GM12878 (cell line): Measurements from ENCODE around the gene GPBP1L1. TPM values are rescaled to one million over a fixed set of nuclear protein-coding genes. Genes with fewer than 3 reads are reported as not detected.
A peak's percentile ranks its signal among the peaks of the same experiment; 100 is the strongest.

Source experiments
- ATAC-seq: fragments of 200-7000 bp; cut with Tn5 transposase; 3 replicates; pipeline ENCODE4 v1.9.1; 2020; ENCODE audit warnings: mild to moderate bottlenecking, moderate library complexity
- BruUV-seq: library from RNA; stranded (reverse); fragments of 400-500 nt; replicated peaks from 2 replicates; lab custom pipeline; 2021; lab: Mats Ljungman, UMichigan
- CTCF ChIA-PET: fragments of 300-600 bp; sonication (Branson Sonifier 250); formaldehyde crosslinking; extraction: SDS; loops from one replicate; lab custom pipeline; 2021; ENCODE audit warnings: inconsistent platforms; lab: Yijun Ruan, JAX
- POLR2A ChIA-PET: fragments of 350-600 bp; formaldehyde crosslinking; extraction: SDS; loops from one replicate; lab custom pipeline; 2021; ENCODE audit warnings: inconsistent platforms; lab: Charles Lee
- RAD21 ChIA-PET: fragments of 300-600 bp; sonication (Branson Sonifier 250); formaldehyde crosslinking; loops from one replicate; lab custom pipeline; 2023; ENCODE audit warnings: antibody characterized with exemption; ENCODE audit not compliant: unreplicated experiment; lab: Charles Lee
- SMC1A ChIA-PET: fragments of 300-600 bp; sonication (Branson Sonifier 250); formaldehyde crosslinking; loops from one replicate; lab custom pipeline; 2023; ENCODE audit not compliant: unreplicated experiment, uncharacterized antibody; lab: Charles Lee
- DNase-seq: peaks from one replicate; pipeline ENCODE4 v3.0.0-alpha.2; 2011; ENCODE audit warnings: low read depth, low spot score
- FAIRE-seq: peaks from 3 replicates; lab custom pipeline; 2011; peaks lifted over from hg19 to GRCh38; lab: Jason Lieb, UNC
- H2AFZ ChIP-seq: 2 replicates; pipeline ENCODE4 v1.6.0; 2011; ENCODE audit warnings: low read depth, low read length, control low read depth; ENCODE audit not compliant: control insufficient read depth
- H3K27ac ChIP-seq: 2 replicates; pipeline ENCODE4 v1.5.1; 2011; ENCODE audit warnings: control low read depth; ENCODE audit not compliant: control insufficient read depth, insufficient read depth
- H3K27me3 ChIP-seq, 2 experiments: replicated peaks in 1 of 2; 2 replicates each; pipeline versions ENCODE4 v1.6.0 to v1.6.1; 2011; ENCODE audit warnings: low read length in 1 of 2; ENCODE audit not compliant: control insufficient read depth in 2 of 2, insufficient read depth in 2 of 2
- H3K36me3 ChIP-seq, 2 experiments: 2 replicates each; pipeline ENCODE4 v1.5.1; 2011; ENCODE audit warnings: low read length in 1 of 2; ENCODE audit not compliant: control insufficient read depth in 2 of 2, insufficient read depth in 2 of 2
- H3K4me1 ChIP-seq: 2 replicates; pipeline ENCODE4 v1.6.1; 2011; ENCODE audit warnings: mild to moderate bottlenecking, low read length, moderate library complexity, mixed read lengths; ENCODE audit not compliant: control insufficient read depth, insufficient read depth
- H3K4me2 ChIP-seq: 2 replicates; pipeline ENCODE4 v1.6.0; 2011; ENCODE audit warnings: control low read depth; ENCODE audit not compliant: control insufficient read depth, insufficient read depth
- H3K4me3 ChIP-seq: fragments of 200-600 bp; sonication (generic); 2 replicates; pipeline ENCODE4 v1.5.1; 2016
- H3K79me2 ChIP-seq: 2 replicates; pipeline ENCODE4 v1.6.0; 2011; ENCODE audit warnings: low read length; ENCODE audit not compliant: control insufficient read depth, insufficient read depth
- H3K9ac ChIP-seq: 2 replicates; pipeline ENCODE4 v1.8.0; 2011; ENCODE audit warnings: low read length, control low read depth, mixed read lengths; ENCODE audit not compliant: control insufficient read depth, insufficient read depth
- H3K9me3 ChIP-seq: replicated peaks from 3 replicates; pipeline ENCODE4 v1.5.1; 2011; ENCODE audit warnings: mild to moderate bottlenecking, low read length; ENCODE audit not compliant: control insufficient read depth, insufficient read depth
- H4K20me1 ChIP-seq: 2 replicates; pipeline ENCODE4 v1.6.0; 2011; ENCODE audit not compliant: control insufficient read depth, insufficient read depth
- BCL11A ChIP-seq: IDR thresholded peaks from 2 replicates; pipeline ENCODE4 v1.6.1; 2011; ENCODE audit warnings: low read depth, low read length
- E2F8 ChIP-seq: fragments of 450-650 bp; IDR thresholded peaks from 2 replicates; pipeline ENCODE4 v1.6.1; 2018; ENCODE audit warnings: mild to moderate bottlenecking, low read depth, moderate library complexity; ENCODE audit not compliant: partially characterized antibody
- JUNB ChIP-seq: IDR thresholded peaks from 2 replicates; pipeline ENCODE4 v1.6.1; 2016; ENCODE audit warnings: antibody characterized with exemption, mild to moderate bottlenecking
- MEF2A ChIP-seq: IDR thresholded peaks from 2 replicates; pipeline ENCODE4 v1.6.1; 2011; ENCODE audit warnings: low read depth, mild to moderate bottlenecking, low read length, moderate library complexity; ENCODE audit not compliant: insufficient read depth
- NFIC ChIP-seq: IDR thresholded peaks from 2 replicates; pipeline ENCODE4 v1.6.1; 2012; ENCODE audit warnings: low read depth, mild to moderate bottlenecking, inconsistent platforms, low read length, moderate library complexity
- NFYA ChIP-seq: IDR thresholded peaks from 2 replicates; pipeline ENCODE4 v1.6.1; 2011; ENCODE audit warnings: low read depth, mild to moderate bottlenecking, low read length, improper control_type of control experiment, borderline replicate concordance
- PAX8 ChIP-seq: fragments of 450-650 bp; IDR thresholded peaks from 2 replicates; pipeline ENCODE4 v1.6.1; 2017; ENCODE audit warnings: mild to moderate bottlenecking, moderate library complexity
- RUNX3 ChIP-seq: IDR thresholded peaks from 2 replicates; pipeline ENCODE4 v1.6.1; 2012; ENCODE audit warnings: low read length, inconsistent platforms
- STAT1 ChIP-seq: fragments of 450-650 bp; conservative IDR thresholded peaks from 2 replicates; pipeline ENCODE4 v1.6.1; 2014; ENCODE audit warnings: antibody characterized with exemption, mild to moderate bottlenecking
- WGBS: methylation state at CpG from one replicate; pipeline ENCODE4 v1.1.6; 2016; ENCODE audit warnings: low lambda C conversion rate; ENCODE audit not compliant: insufficient replicate concordance, insufficient coverage; ENCODE audit errors: missing lambda C conversion rate; 5-methylcytosine and 5-hydroxymethylcytosine counted together
- in situ Hi-C: fragments of 300-500 bp; cut with MboI; formaldehyde crosslinking; loops from 9 replicates; pipeline ENCODE4 v1.14.3; 2018; ENCODE audit warnings: mixed read lengths
- intact Hi-C: fragments of 100-400 bp; cut with micrococcal nuclease; formaldehyde crosslinking; loops from one replicate; pipeline ENCODE4 v1.14.2; 2022; ENCODE audit not compliant: unreplicated experiment
- polyA plus RNA-seq, 11 experiments: library from polyadenylated mRNA; depleted of rRNA in 4 of 11; unstranded in 6 of 11; stranded (reverse) in 5 of 11; fragments of >200 nt; fragmentation: Nextera tagmentation in 4 of 11; fragmentation: Illumina TruSeq in 1 of 11; extraction: Ambion mirVana in 4 of 11; extraction: Trizol in 1 of 11; gene quantifications; 1 replicate in 1 of 11; 2 replicates in 10 of 11; pipeline versions ENCODE4 v1.2.1 to v1.2.3, GENCODE V29; 2011 to 2016; ENCODE audit warnings: inconsistent platforms in 2 of 11, missing spikeins in 2 of 11, low read depth in 1 of 11
- total RNA-seq, 4 experiments: library from RNA; depleted of rRNA in 3 of 4; stranded (reverse); fragments of >200 nt in 3 of 4; fragmentation: Illumina TruSeq in 1 of 4; extraction: Trizol in 1 of 4; gene quantifications; 2 replicates each; pipeline versions ENCODE4 v1.2.1 to v1.2.3, GENCODE V29; 2013 to 2021

Gene GPBP1L1
- total and polyA plus RNA-seq, 10 of the 15 experiments (the other 5 are each of a cell fraction or from before 2014, with no cell fraction given): 37.3 to 91.6 (median 81.2) TPM

- ChIA-PET CTCF (interaction anchor here (0.5 kb wide), 1 partner anchor 41 kb away, joined by 3 read pairs; no protein-coding TSS in a partner anchor), SMC1A (interaction anchor here (1.2 to 2.0 kb wide), 3 partner anchors 10 to 75 kb away, joined by 3 to 13 read pairs (median 5); no protein-coding TSS in a partner anchor), POLR2A (no interaction called here), RAD21 (no interaction called here)
- Histone ChIP-seq H2AFZ (no peak overlapping the region), H3K36me3 (peaks cover 23 to 62% of the 10 kb centered on the region in 2 experiments), H4K20me1 (no peaks in the 10 kb centered on the region), H3K9ac (no peak overlapping the region), H3K4me1 (no peaks in the 10 kb centered on the region), H3K79me2 (no peaks in the 10 kb centered on the region; the same call in 1 of the 2 replicates), H3K4me3 (no peak overlapping the region), H3K27ac (no peak overlapping the region), H3K4me2 (no peak overlapping the region), H3K9me3 (no peaks in the 10 kb centered on the region), H3K27me3 (no peaks in the 10 kb centered on the region)
- no peak for ATAC-seq
- BruUV-seq: TSS peak; percentile 14
- in situ Hi-C loops (no loop called here), intact Hi-C loops (no loop called here)
- no peak for DNase-seq
- FAIRE-seq: no peak
- WGBS: 61% methylated on average over 12 of the region's 12 CpGs
- TF ChIP-seq JUNB (peak; percentile 61), NFIC (peak; percentile 74; the same call in 1 of the 2 replicates), MEF2A (0 out of 2 replicates have a peak, but pooled peaks have one; percentile 11), RUNX3 (peak; percentile 52; the same call in 1 of the 2 replicates), E2F8 (no peak), STAT1 (no peak), PAX8 (no peak), NFYA (no peak), BCL11A (no peak)
Observed at GRCh38 chr1:45654540-45655280, 31.6 kb downstream of the GPBP1L1 start.
